BLaER1 (cell line): ENCODE results near the gene TAS2R16.

Source experiments
- H3K27ac ChIP-seq: shearing (Covaris generic); formaldehyde crosslinking; 2 replicates; pipeline ENCODE4 v1.8.1; 2022
- H3K27me3 ChIP-seq: shearing (Covaris generic); formaldehyde crosslinking; 2 replicates; pipeline ENCODE4 v1.8.1; 2022
- H3K36me3 ChIP-seq: shearing (Covaris generic); formaldehyde crosslinking; 2 replicates; pipeline ENCODE4 v1.8.1; 2022
- H3K4me1 ChIP-seq: shearing (Covaris generic); formaldehyde crosslinking; 2 replicates; pipeline ENCODE4 v1.8.1; 2022
- H3K4me2 ChIP-seq: shearing (Covaris generic); formaldehyde crosslinking; 2 replicates; pipeline ENCODE4 v1.8.1; 2022
- H3K4me3 ChIP-seq: shearing (Covaris generic); formaldehyde crosslinking; 2 replicates; pipeline ENCODE4 v1.8.1; 2022
- H3K9ac ChIP-seq: shearing (Covaris generic); formaldehyde crosslinking; 2 replicates; pipeline ENCODE4 v1.8.1; 2022
- H3K9me3 ChIP-seq: shearing (Covaris generic); formaldehyde crosslinking; 2 replicates; pipeline ENCODE4 v1.8.1; 2022
- H4K20me1 ChIP-seq: shearing (Covaris generic); formaldehyde crosslinking; 2 replicates; pipeline ENCODE4 v1.8.1; 2022
- Cebpa-rat ChIP-seq: shearing (Covaris generic); IDR thresholded peaks from 2 replicates; pipeline ENCODE4 v1.8.1; 2022

The TAS2R16 gene

DNA sequence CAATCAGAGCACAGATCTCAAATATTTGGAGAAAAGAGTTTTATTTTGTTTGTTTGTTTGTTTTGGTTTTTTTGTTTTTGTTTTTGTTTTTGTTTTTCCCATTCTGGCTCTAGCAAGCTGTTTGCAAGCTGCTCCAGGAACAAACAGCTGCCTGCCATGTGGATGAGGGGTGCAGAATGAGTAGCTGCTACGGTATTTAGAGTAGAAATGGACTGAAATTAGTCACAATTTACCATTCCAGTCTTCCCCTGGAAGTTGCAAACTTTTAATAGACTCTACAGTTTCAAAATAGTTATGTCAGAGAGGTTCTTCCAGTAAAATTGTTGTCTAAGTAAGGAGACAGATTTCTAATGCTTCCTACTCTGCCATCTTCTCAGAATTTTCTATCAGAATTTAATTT lies 27.1 kb upstream of the TAS2R16 start:
- Histone ChIP-seq H3K27me3 (no peaks in the 10 kb centered on the region), H4K20me1 (no peaks in the 10 kb centered on the region), H3K4me2 (no peak overlapping the region), H3K27ac (no peak overlapping the region), H3K4me1 (no peaks in the 10 kb centered on the region), H3K4me3 (no peak overlapping the region), H3K36me3 (no peaks in the 10 kb centered on the region), H3K9me3 (peaks cover 17% of the 10 kb centered on the region), H3K9ac (no peak overlapping the region)
- TF ChIP-seq Cebpa-rat, result no peak

DNA sequence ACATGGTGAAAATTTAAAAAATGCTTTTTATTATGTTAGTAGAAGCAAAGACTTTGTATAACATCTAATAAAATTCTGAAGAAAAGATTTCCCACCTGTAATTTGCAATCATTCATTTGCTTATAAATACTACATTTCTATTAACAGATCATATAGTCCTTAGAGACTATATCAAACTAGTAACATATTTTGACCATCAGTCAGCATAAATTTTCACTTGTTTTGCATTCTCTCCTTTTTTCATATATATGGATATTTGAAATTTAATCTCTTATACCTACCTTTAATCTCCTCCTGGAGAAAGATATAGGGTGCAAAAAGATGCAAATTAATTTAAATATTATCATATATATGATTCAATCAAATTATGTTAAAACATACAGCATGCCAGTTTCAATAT lies 16.9 kb upstream of the TAS2R16 start:
- Histone ChIP-seq H3K4me2 (no peak overlapping the region), H3K27me3 (no peaks in the 10 kb centered on the region), H3K9ac (no peak overlapping the region), H3K4me1 (no peaks in the 10 kb centered on the region), H3K4me3 (no peak overlapping the region), H4K20me1 (no peaks in the 10 kb centered on the region), H3K36me3 (no peaks in the 10 kb centered on the region), H3K9me3 (no peaks in the 10 kb centered on the region), H3K27ac (no peak overlapping the region)
- no peak for TF ChIP-seq Cebpa-rat

- no peak for TF ChIP-seq Cebpa-rat
- Histone ChIP-seq H3K27me3 (no peaks in the 10 kb centered on the region), H3K9me3 (no peaks in the 10 kb centered on the region), H3K4me2 (no peak overlapping the region), H3K9ac (no peak overlapping the region), H3K4me3 (no peak overlapping the region), H4K20me1 (no peaks in the 10 kb centered on the region), H3K36me3 (no peaks in the 10 kb centered on the region), H3K27ac (no peak overlapping the region), H3K4me1 (no peaks in the 10 kb centered on the region)
Observed at GRCh38 chr7:123011766-123012369, 16.4 kb upstream of the TAS2R16 start.

DNA sequence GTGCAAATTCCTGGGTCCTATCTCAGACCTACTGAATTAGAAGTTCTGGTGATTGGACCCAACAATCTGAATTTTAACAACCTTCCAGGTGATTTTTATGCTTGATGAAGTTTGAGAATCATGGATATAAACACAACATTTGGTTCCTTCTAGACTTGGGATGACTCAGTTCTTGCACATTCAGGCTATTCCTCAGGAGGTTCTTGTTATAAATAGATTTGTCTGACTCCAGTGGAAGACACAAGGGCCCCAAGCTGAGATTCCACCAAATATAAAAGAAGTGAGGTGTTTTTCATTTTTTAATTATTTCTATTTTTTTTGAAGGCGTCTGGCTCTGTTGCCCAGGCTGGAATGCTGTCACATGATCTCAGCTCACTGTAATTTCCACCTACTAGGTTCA lies 9.4 kb upstream of the TAS2R16 start:
- Histone ChIP-seq H3K4me2 (no peak overlapping the region), H3K27me3 (no peaks in the 10 kb centered on the region)

GRCh38 chr7:123003539-123004126 lies 8.1 kb upstream of the TAS2R16 start:
- Histone ChIP-seq H3K9ac (no peak overlapping the region), H3K4me2 (no peak overlapping the region), H3K36me3 (no peaks in the 10 kb centered on the region), H4K20me1 (no peaks in the 10 kb centered on the region), H3K9me3 (no peaks in the 10 kb centered on the region), H3K4me1 (peaks cover 4% of the 10 kb centered on the region; the same call in 1 of the 2 replicates), H3K27ac (no peak overlapping the region), H3K4me3 (no peak overlapping the region), H3K27me3 (no peaks in the 10 kb centered on the region)
- TF ChIP-seq Cebpa-rat, result no peak

More for the DNA sequence above, 9.4 kb upstream of the TAS2R16 start:
- Histone ChIP-seq H3K4me1 (peaks cover 4% of the 10 kb centered on the region; the same call in 1 of the 2 replicates), H3K9me3 (no peaks in the 10 kb centered on the region), H3K27ac (no peak overlapping the region), H3K9ac (no peak overlapping the region), H3K36me3 (no peaks in the 10 kb centered on the region), H3K4me3 (no peak overlapping the region), H4K20me1 (no peaks in the 10 kb centered on the region)
- no peak for TF ChIP-seq Cebpa-rat

GRCh38 chr7:122989577-122989976 lies 5.9 kb downstream of the TAS2R16 start:
- H3K4me2 ChIP-seq, result no peak overlapping the region
- H3K27ac ChIP-seq, result no peak overlapping the region
- no peak overlapping the region for H3K9ac ChIP-seq
- H3K36me3 ChIP-seq, result no peaks in the 10 kb centered on the region
- no peak overlapping the region for H3K4me3 ChIP-seq
- no peak for TF ChIP-seq Cebpa-rat
- H3K4me1 ChIP-seq, result no peaks in the 10 kb centered on the region
- H4K20me1 ChIP-seq, result no peaks in the 10 kb centered on the region
- H3K27me3 ChIP-seq, result no peaks in the 10 kb centered on the region
- no peaks in the 10 kb centered on the region for H3K9me3 ChIP-seq

- no peaks in the 10 kb centered on the region for H3K4me1 ChIP-seq
- H3K36me3 ChIP-seq, result no peaks in the 10 kb centered on the region
- H3K27ac ChIP-seq, result no peak overlapping the region
- H4K20me1 ChIP-seq, result no peaks in the 10 kb centered on the region
- no peaks in the 10 kb centered on the region for H3K9me3 ChIP-seq
- H3K4me3 ChIP-seq, result no peak overlapping the region
- H3K4me2 ChIP-seq, result no peak overlapping the region
- no peak for TF ChIP-seq Cebpa-rat
- H3K9ac ChIP-seq, result no peak overlapping the region
- H3K27me3 ChIP-seq, result no peaks in the 10 kb centered on the region
Observed at GRCh38 chr7:122989041-122989440, 6.5 kb downstream of the TAS2R16 start.

- Histone ChIP-seq H3K4me2 (no peak overlapping the region), H4K20me1 (no peaks in the 10 kb centered on the region), H3K4me1 (no peaks in the 10 kb centered on the region), H3K27ac (no peak overlapping the region), H3K4me3 (no peak overlapping the region), H3K9ac (no peak overlapping the region), H3K36me3 (no peaks in the 10 kb centered on the region), H3K27me3 (no peaks in the 10 kb centered on the region), H3K9me3 (no peaks in the 10 kb centered on the region)
- TF ChIP-seq Cebpa-rat, result no peak
Observed at GRCh38 chr7:122988333-122988732, 7.2 kb downstream of the TAS2R16 start.

GRCh38 chr7:122987463-122987862 lies 8.0 kb downstream of the TAS2R16 start:
- Histone ChIP-seq H3K27me3 (no peaks in the 10 kb centered on the region), H3K9ac (no peak overlapping the region)

DNA sequence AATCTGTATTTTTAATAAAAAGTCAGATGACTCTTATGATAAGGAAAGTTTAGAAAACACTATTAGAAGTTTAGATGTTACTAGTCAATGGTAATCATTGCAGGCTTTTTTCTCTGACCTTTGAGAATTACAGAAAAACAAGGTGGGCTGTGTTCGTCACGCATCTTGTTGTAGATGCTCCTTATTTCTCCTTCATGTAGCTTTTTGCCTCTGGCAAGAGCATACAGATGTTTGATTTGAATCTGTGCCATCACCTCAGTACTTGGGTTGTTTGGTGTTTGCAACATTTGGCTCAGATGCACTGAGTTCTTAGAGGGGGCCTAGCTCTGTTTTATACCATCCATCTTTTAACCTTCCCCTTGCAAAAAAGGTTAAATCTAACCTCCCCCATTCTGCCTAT lies 11.5 kb downstream of the TAS2R16 start:
- no peaks in the 10 kb centered on the region for H3K9me3 ChIP-seq
- H3K27ac ChIP-seq, result no peak overlapping the region
- H4K20me1 ChIP-seq, result no peaks in the 10 kb centered on the region
- no peaks in the 10 kb centered on the region for H3K36me3 ChIP-seq
- H3K4me2 ChIP-seq, result no peak overlapping the region
- H3K27me3 ChIP-seq, result no peaks in the 10 kb centered on the region
- no peak for TF ChIP-seq Cebpa-rat
- H3K4me1 ChIP-seq, result no peaks in the 10 kb centered on the region
- H3K4me3 ChIP-seq, result no peak overlapping the region
- H3K9ac ChIP-seq, result no peak overlapping the region

More at GRCh38 chr7:122987463-122987862, 8.0 kb downstream of the TAS2R16 start:
- Histone ChIP-seq H4K20me1 (no peaks in the 10 kb centered on the region), H3K4me1 (no peaks in the 10 kb centered on the region), H3K27ac (no peak overlapping the region), H3K9me3 (no peaks in the 10 kb centered on the region), H3K4me3 (no peak overlapping the region), H3K36me3 (no peaks in the 10 kb centered on the region), H3K4me2 (no peak overlapping the region)
- TF ChIP-seq Cebpa-rat, result no peak
